Liver (tissue), 9 donors: ENCODE data around the gene TRIM38. TPM values are rescaled to one million over a fixed set of nuclear protein-coding genes. Genes with fewer than 3 reads are reported as not detected.

Source experiments
- DNase-seq: peaks from one replicate; pipeline ENCODE4 v3.0.0-alpha.2; 2017; ENCODE audit warnings: low spot score
- H3K27ac ChIP-seq, 2 donors: one replicate each; pipeline ENCODE4 v1.7.0; 2013; ENCODE audit warnings: inconsistent platforms in 2 of 2, low read length in 2 of 2, control low read depth in 1 of 2, low read depth in 1 of 2, mild to moderate bottlenecking in 1 of 2
- H3K27me3 ChIP-seq, 4 donors: one replicate each; pipeline versions ENCODE4 v1.6.1 to v1.7.0; 2013; ENCODE audit warnings: low read length in 3 of 4, inconsistent platforms in 1 of 4, mild to moderate bottlenecking in 1 of 4, moderate library complexity in 1 of 4; ENCODE audit not compliant: control insufficient read depth in 4 of 4, insufficient read depth in 4 of 4
- H3K36me3 ChIP-seq, 4 donors: one replicate each; pipeline versions ENCODE4 v1.6.1 to v1.7.0; 2013; ENCODE audit warnings: low read length in 3 of 4, mild to moderate bottlenecking in 3 of 4, low read depth in 1 of 4, moderate library complexity in 1 of 4; ENCODE audit not compliant: control insufficient read depth in 4 of 4, insufficient read depth in 3 of 4
- H3K4me1 ChIP-seq, 4 donors: one replicate each; pipeline versions ENCODE4 v1.6.1 to v1.7.0; 2013; ENCODE audit warnings: low read length in 3 of 4, mild to moderate bottlenecking in 3 of 4, moderate library complexity in 1 of 4; ENCODE audit not compliant: control insufficient read depth in 4 of 4, insufficient read depth in 4 of 4
- H3K4me3 ChIP-seq, 3 donors: one replicate each; pipeline versions ENCODE4 v1.6.1 to v1.7.0; 2013; ENCODE audit warnings: low read length in 3 of 3, control low read depth in 1 of 3, low read depth in 1 of 3, mild to moderate bottlenecking in 1 of 3
- H3K9ac ChIP-seq, 2 donors: one replicate each; pipeline ENCODE4 v1.7.0; 2013; ENCODE audit warnings: low read length in 2 of 2, mild to moderate bottlenecking in 2 of 2, moderate library complexity in 2 of 2, control low read depth in 1 of 2, low read depth in 1 of 2
- H3K9me3 ChIP-seq, 4 donors: one replicate each; pipeline versions ENCODE4 v1.6.1 to v1.7.0; 2013; ENCODE audit warnings: low read length in 3 of 4; ENCODE audit not compliant: control insufficient read depth in 4 of 4
- ATF3 ChIP-seq: IDR thresholded peaks from 2 replicates; pipeline ENCODE4 v1.6.1; 2016; ENCODE audit warnings: antibody characterized with exemption
- EGR1 ChIP-seq, 2 donors: IDR thresholded peaks; 2 replicates each; pipeline ENCODE4 v1.6.1; 2016 to 2018; ENCODE audit warnings: antibody characterized with exemption in 2 of 2, low read depth in 2 of 2
- FOXA1 ChIP-seq: IDR thresholded peaks from 2 replicates; pipeline ENCODE4 v1.6.1; 2016; ENCODE audit warnings: antibody characterized with exemption
- FOXA2 ChIP-seq: IDR thresholded peaks from 2 replicates; pipeline ENCODE4 v1.6.1; 2016; ENCODE audit warnings: antibody characterized with exemption
- GABPA ChIP-seq, 2 donors: IDR thresholded peaks in 1 of 2; conservative IDR thresholded peaks in 1 of 2; 2 replicates each; pipeline ENCODE4 v1.6.1; 2016; ENCODE audit warnings: antibody characterized with exemption in 2 of 2, mild to moderate bottlenecking in 1 of 2, moderate library complexity in 1 of 2
- HNF4A ChIP-seq, 2 donors: conservative IDR thresholded peaks; 2 replicates each; pipeline ENCODE4 v1.6.1; 2016; ENCODE audit warnings: antibody characterized with exemption in 2 of 2, mild to moderate bottlenecking in 2 of 2
- HNF4G ChIP-seq: IDR thresholded peaks from 2 replicates; pipeline ENCODE4 v1.6.1; 2016; ENCODE audit warnings: antibody characterized with exemption
- JUND ChIP-seq, 2 donors: IDR thresholded peaks; 2 replicates each; pipeline ENCODE4 v1.6.1; 2016; ENCODE audit warnings: antibody characterized with exemption in 2 of 2
- MAX ChIP-seq: IDR thresholded peaks from 2 replicates; pipeline ENCODE4 v1.6.1; 2016; ENCODE audit warnings: antibody characterized with exemption
- NR2F2 ChIP-seq: IDR thresholded peaks from 2 replicates; pipeline ENCODE4 v1.6.1; 2016; ENCODE audit warnings: antibody characterized with exemption
- RAD21 ChIP-seq, 2 donors: IDR thresholded peaks; 2 replicates each; pipeline ENCODE4 v1.6.1; 2016; ENCODE audit warnings: antibody characterized with exemption in 2 of 2, mild to moderate bottlenecking in 2 of 2
- RXRA ChIP-seq, 2 donors: IDR thresholded peaks; 2 replicates each; pipeline ENCODE4 v1.6.1; 2017 to 2018; ENCODE audit warnings: antibody characterized with exemption in 2 of 2, mild to moderate bottlenecking in 1 of 2
- SP1 ChIP-seq: IDR thresholded peaks from 2 replicates; pipeline ENCODE4 v1.6.1; 2018; ENCODE audit warnings: antibody characterized with exemption, mild to moderate bottlenecking
- TAF1 ChIP-seq: conservative IDR thresholded peaks from 2 replicates; pipeline ENCODE4 v1.6.1; 2016; ENCODE audit warnings: antibody characterized with exemption, mild to moderate bottlenecking
- YY1 ChIP-seq: IDR thresholded peaks from 2 replicates; pipeline ENCODE4 v1.6.1; 2016; ENCODE audit warnings: antibody characterized with exemption, mild to moderate bottlenecking
- ZBTB33 ChIP-seq: IDR thresholded peaks from 2 replicates; pipeline ENCODE4 v1.6.1; 2016; ENCODE audit warnings: antibody characterized with exemption
- WGBS: extraction: QIAGEN DNeasy Blood & Tissue Kit; methylation state at CpG from one replicate; pipeline ENCODE4 v1.1.7; 2013; 5-methylcytosine and 5-hydroxymethylcytosine counted together
- polyA plus RNA-seq, 2 donors: library from polyadenylated mRNA; stranded (reverse) in 1 of 2; unstranded in 1 of 2; fragments of 200-250 nt in 1 of 2; fragments of >200 nt in 1 of 2; fragmentation: Nextera tagmentation in 1 of 2; extraction: Ambion mirVana in 1 of 2; gene quantifications; one replicate each; pipeline versions ENCODE4 v1.2.1 to v1.2.3, GENCODE V29; 2013 to 2015
- total RNA-seq, 2 donors: library from RNA; depleted of rRNA; stranded (reverse); fragments of >200 nt; gene quantifications; one replicate each; pipeline ENCODE4 v1.2.3, GENCODE V29; 2014
- TF ChIP-seq, protein P1 (sequence below): fragments of 150-350 bp; IDR thresholded peaks from 2 replicates; pipeline ENCODE4 v1.5.1; 2017; ENCODE audit warnings: improper control_type of control experiment, low read depth, low read length; ENCODE audit not compliant: missing input control
- TF ChIP-seq, protein P2 (sequence below): IDR thresholded peaks from 2 replicates; pipeline ENCODE4 v1.6.1; 2016; ENCODE audit warnings: antibody characterized with exemption, mild to moderate bottlenecking
- donor health status: healthy.
- donor health status: healthy.
- donor health status: healthy.
- donor health status: healthy.
- donor health status: healthy.

Gene TRIM38
- total and polyA plus RNA-seq, 4 donors, result 1.5 to 3.9 (median 2.9) TPM

GRCh38 chr6:26009817-26010216 is 47.2 kb downstream of the TRIM38 start:
- no peaks in the 10 kb centered on the region for H3K4me1 ChIP-seq

More at GRCh38 chr6:26009817-26010216, 47.2 kb downstream of the TRIM38 start:
- no peak overlapping the region for H3K9ac ChIP-seq
- H3K27me3 ChIP-seq, result no peaks in the 10 kb centered on the region
- H3K36me3 ChIP-seq, result no peaks in the 10 kb centered on the region
- DNase-seq, result no peak
- no peaks in the 10 kb centered on the region for H3K9me3 ChIP-seq
- WGBS, result 93% methylated on average over 4 of the region's 4 CpGs
- no peak overlapping the region for H3K4me3 ChIP-seq
- TF ChIP-seq YY1 (no peak), ATF3 (no peak), JUND (IDR thresholded peaks at IDR 0.05) (no peak), GABPA (IDR thresholded peaks at IDR 0.05 in 1 of 2, conservative IDR thresholded peaks at IDR 0.05 in 1 of 2) (no peak), RXRA (IDR thresholded peaks at IDR 0.05) (no peak), FOXA1 (no peak), TAF1 (no peak), NR2F2 (no peak), SP1 (no peak), FOXA2 (no peak), ZBTB33 (no peak), HNF4A (conservative IDR thresholded peaks at IDR 0.05) (no peak), HNF4G (no peak), MAX (no peak), EGR1 (IDR thresholded peaks at IDR 0.05; ENCODE audit: low read depth in 2 of 2) (no peak), RAD21 (IDR thresholded peaks at IDR 0.05) (no peak)
- TF ChIP-seq, protein P1, sequence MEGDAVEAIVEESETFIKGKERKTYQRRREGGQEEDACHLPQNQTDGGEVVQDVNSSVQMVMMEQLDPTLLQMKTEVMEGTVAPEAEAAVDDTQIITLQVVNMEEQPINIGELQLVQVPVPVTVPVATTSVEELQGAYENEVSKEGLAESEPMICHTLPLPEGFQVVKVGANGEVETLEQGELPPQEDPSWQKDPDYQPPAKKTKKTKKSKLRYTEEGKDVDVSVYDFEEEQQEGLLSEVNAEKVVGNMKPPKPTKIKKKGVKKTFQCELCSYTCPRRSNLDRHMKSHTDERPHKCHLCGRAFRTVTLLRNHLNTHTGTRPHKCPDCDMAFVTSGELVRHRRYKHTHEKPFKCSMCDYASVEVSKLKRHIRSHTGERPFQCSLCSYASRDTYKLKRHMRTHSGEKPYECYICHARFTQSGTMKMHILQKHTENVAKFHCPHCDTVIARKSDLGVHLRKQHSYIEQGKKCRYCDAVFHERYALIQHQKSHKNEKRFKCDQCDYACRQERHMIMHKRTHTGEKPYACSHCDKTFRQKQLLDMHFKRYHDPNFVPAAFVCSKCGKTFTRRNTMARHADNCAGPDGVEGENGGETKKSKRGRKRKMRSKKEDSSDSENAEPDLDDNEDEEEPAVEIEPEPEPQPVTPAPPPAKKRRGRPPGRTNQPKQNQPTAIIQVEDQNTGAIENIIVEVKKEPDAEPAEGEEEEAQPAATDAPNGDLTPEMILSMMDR, result no peak
- TF ChIP-seq, protein P2, sequence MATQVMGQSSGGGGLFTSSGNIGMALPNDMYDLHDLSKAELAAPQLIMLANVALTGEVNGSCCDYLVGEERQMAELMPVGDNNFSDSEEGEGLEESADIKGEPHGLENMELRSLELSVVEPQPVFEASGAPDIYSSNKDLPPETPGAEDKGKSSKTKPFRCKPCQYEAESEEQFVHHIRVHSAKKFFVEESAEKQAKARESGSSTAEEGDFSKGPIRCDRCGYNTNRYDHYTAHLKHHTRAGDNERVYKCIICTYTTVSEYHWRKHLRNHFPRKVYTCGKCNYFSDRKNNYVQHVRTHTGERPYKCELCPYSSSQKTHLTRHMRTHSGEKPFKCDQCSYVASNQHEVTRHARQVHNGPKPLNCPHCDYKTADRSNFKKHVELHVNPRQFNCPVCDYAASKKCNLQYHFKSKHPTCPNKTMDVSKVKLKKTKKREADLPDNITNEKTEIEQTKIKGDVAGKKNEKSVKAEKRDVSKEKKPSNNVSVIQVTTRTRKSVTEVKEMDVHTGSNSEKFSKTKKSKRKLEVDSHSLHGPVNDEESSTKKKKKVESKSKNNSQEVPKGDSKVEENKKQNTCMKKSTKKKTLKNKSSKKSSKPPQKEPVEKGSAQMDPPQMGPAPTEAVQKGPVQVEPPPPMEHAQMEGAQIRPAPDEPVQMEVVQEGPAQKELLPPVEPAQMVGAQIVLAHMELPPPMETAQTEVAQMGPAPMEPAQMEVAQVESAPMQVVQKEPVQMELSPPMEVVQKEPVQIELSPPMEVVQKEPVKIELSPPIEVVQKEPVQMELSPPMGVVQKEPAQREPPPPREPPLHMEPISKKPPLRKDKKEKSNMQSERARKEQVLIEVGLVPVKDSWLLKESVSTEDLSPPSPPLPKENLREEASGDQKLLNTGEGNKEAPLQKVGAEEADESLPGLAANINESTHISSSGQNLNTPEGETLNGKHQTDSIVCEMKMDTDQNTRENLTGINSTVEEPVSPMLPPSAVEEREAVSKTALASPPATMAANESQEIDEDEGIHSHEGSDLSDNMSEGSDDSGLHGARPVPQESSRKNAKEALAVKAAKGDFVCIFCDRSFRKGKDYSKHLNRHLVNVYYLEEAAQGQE, result no peak
- H3K27ac ChIP-seq, result no peak overlapping the region
